ENCODE results near the gene AATF.

Gene AATF

GRCh38 chr17:37050920-37051319, 102.2 kb downstream of the AATF start:
- TF ChIP-seq CTCF (IDR thresholded peaks at IDR 0.05; ENCODE audit: extremely low read depth, missing control alignments) = no peak
- no peak for DNase-seq (ENCODE audit: low spot score)

GRCh38 chr17:37051381-37051780, 102.6 kb downstream of the AATF start:
- no peak for DNase-seq (ENCODE audit: low spot score)
- TF ChIP-seq CTCF (IDR thresholded peaks at IDR 0.05; ENCODE audit: extremely low read depth, missing control alignments) = no peak

- no peak for TF ChIP-seq CTCF (IDR thresholded peaks at IDR 0.05; ENCODE audit: extremely low read depth, missing control alignments)
- no peak for DNase-seq (ENCODE audit: low spot score)
These were observed 103.1 kb downstream of the AATF start for GRCh38 chr17:37051833-37052232.

GRCh38 chr17:37052450-37052849, 103.7 kb downstream of the AATF start:
- no peak for TF ChIP-seq CTCF (IDR thresholded peaks at IDR 0.05; ENCODE audit: extremely low read depth, missing control alignments)
- DNase-seq (ENCODE audit: low spot score) = no peak

- no peak for TF ChIP-seq CTCF (IDR thresholded peaks at IDR 0.05; ENCODE audit: extremely low read depth, missing control alignments)
- DNase-seq (ENCODE audit: low spot score) = no peak
These were observed 106.1 kb downstream of the AATF start for GRCh38 chr17:37054894-37055293.

- no peak for DNase-seq (ENCODE audit: low spot score)
- TF ChIP-seq CTCF (IDR thresholded peaks at IDR 0.05; ENCODE audit: extremely low read depth, missing control alignments) = no peak
These were observed 107.9 kb downstream of the AATF start for GRCh38 chr17:37056622-37057021.

- TF ChIP-seq CTCF (IDR thresholded peaks at IDR 0.05; ENCODE audit: extremely low read depth, missing control alignments) = no peak
- no peak for DNase-seq (ENCODE audit: low spot score)
These were observed 110.7 kb downstream of the AATF start for GRCh38 chr17:37059493-37059892.

Data from GM20000 (cell line).